GM19099 (cell line): Measurements from ENCODE around the gene PAGE1.

Experiments
- POLR2A ChIP-seq: IDR thresholded peaks from 3 replicates; pipeline ENCODE4 v1.6.1; 2011; ENCODE audit warnings: low read depth; ENCODE audit not compliant: insufficient read length; ENCODE audit errors: extremely low read depth

PAGE1 gene, protein sequence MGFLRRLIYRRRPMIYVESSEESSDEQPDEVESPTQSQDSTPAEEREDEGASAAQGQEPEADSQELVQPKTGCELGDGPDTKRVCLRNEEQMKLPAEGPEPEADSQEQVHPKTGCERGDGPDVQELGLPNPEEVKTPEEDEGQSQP

GRCh38 chrX:49695276-49696180 lies at the start of gene PAGE1:
Gene PAGE1 (minus strand): TSS chrX:49695984. CDS start chrX:49694770, 1,214 bp downstream.
- TF ChIP-seq POLR2A, result no peak

DNA sequence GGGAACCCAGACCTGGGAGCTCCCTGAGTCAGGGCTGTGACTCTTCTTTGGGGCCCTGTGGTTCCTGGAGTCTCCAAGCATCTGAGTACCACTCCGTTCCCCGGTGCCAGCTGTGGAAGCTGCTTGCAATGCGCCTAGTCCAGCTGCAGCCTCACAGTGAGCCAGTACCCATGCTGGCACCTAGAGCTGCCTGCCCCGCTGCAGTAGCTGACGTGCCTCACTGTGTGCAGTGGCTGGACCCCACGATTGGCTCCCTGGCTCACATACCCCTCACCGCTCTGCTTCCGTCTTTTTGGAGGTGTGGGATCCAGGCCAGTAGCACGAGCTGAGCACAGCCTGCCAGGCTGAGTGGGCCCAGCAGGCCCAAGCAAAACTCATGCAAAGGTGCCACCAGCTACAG lies 32.1 kb upstream of the PAGE1 start:
- TF ChIP-seq POLR2A, result no peak

- no peak for TF ChIP-seq POLR2A
Observed at GRCh38 chrX:49726966-49727365, 31.2 kb upstream of the PAGE1 start.

DNA sequence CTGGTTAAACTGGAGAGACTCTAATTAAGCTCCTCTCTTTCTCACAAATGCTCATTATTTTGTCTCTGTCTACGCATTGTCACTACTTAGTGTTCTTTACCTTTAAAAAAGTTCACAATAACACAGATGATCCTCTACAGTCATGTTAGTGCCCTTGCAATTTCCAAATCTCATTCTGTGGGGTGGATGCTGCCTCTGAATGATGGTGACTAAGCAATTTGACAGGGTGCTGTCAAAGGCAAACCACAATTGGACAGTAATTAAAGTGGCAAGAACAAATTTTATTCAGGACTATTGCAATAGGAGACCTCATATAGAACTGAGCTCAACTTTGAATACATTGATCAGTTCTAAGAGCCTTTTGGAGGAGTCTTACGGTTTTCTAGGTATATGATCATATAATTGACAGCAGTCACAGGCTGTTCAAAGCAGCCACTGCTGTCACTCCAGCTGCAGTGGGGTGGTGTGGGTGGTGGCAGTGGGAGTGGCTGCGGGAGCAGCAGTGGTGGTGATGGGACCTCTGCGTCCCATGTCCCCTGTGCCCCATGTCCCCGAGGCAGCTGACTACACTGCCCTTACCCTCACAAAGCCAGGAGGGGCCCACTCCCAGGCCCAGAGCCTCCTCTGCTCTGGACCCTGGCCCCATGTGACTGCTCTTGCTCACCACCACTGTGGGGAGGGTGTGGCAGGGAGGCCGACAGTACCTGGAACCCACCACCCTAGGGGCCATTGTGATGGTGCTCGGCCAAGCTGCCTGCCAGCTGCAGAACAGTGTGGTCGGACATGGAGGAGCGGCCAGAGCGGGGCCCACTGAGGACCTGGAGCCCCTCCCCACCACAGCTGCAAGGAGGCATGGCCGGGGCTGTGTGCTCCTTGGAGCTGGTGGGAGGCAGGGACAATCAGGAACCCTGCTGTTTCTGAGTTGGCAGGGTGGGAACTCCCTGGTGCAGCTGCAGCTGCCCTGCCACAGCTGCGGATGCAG lies 30.4 kb upstream of the PAGE1 start:
- no peak for TF ChIP-seq POLR2A

GRCh38 chrX:49725401-49725800 lies 29.6 kb upstream of the PAGE1 start:
- TF ChIP-seq POLR2A, result no peak

DNA sequence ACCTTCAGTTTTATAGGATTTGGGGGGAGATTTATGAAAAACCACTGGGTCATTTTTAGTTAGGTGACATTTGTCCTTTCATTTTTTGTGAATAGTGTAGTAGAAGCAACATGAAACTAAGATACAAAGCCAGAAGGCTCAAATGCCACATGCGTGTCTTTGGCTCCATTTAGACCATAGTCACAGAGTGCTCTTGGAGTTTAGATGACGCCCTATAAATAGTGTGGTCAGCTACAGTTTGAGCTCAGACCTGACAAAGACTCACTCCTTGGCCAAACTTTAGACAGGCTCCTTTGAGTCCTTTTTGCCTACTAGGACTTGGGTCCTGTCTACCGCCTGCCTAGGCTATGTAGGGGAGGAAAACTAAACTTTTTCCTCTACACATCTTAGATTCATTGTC lies 16.8 kb upstream of the PAGE1 start:
- no peak for TF ChIP-seq POLR2A

GRCh38 chrX:49710744-49711319 lies 15.0 kb upstream of the PAGE1 start:
- TF ChIP-seq POLR2A, result no peak

- no peak for TF ChIP-seq POLR2A
Observed at GRCh38 chrX:49704691-49705404, 9.1 kb upstream of the PAGE1 start.

DNA sequence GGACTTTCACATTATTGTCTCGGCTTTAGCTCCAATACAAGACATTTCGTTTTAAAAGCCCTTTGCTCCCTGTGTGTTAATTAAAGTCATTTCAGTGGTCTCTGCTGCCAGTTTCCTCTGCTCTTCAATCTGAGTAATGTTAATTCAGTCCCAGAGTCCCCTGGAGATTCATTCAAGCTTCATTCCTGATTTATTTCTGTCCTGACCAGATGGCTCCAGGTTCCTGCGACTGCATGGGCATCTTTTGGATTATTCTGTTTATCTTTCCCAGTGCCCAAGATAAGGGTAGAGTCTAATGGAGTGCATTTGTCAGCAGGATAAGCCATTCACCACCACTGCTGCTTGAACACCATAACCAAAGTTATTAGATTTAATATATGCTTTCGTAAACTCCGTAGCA lies 6.1 kb upstream of the PAGE1 start:
- no peak for TF ChIP-seq POLR2A

DNA sequence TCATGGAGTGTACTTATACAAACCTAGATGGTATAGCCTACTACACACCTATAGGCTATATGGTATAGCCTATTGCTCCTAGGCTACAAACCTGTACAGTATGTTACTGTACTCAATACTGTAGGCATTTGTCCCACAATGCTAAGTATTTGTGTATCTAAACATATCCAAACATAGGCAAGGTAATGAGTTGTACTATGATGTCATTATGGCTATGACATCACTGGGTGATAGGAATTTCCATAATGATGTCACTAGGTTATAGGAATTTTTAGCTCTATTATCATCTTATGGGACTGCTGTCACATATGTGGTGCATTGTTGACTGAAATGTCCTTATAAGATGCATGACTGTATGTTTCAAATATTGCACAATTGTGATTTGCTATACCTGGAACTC lies 5.5 kb upstream of the PAGE1 start:
- TF ChIP-seq POLR2A, result no peak

DNA sequence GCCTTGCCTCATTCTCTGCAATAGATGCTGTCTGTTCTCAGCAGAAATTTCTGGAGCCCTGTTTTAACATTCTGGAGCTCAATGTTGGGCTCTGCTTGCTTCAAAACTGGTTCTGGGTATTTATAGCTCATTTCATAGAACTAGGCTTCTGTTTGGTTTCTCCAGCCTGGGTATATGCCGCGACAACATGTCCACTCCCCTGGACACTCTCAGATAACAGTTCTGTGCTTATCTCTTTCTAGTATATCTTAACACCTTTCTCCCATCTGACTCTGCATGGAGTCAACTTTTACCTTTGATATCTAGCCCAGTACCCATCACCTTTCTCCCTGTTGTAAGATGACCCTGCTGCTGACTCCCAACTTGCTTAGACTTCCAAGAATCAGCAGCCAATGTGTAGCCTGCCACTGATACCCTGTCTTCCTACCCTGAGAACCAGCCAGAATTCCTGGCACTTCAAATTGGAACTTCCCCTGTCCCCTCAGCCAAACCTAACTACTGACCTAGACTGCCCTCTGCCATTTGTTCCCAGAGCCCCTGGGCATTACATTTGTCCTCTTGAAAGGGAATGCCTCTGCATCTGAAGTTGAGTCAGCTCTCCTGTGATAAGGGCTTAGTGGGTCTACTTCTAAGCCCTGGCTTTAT lies 20.6 kb downstream of the PAGE1 start:
- no peak for TF ChIP-seq POLR2A

- no peak for TF ChIP-seq POLR2A
Observed at GRCh38 chrX:49673394-49673793, 22.4 kb downstream of the PAGE1 start.

DNA sequence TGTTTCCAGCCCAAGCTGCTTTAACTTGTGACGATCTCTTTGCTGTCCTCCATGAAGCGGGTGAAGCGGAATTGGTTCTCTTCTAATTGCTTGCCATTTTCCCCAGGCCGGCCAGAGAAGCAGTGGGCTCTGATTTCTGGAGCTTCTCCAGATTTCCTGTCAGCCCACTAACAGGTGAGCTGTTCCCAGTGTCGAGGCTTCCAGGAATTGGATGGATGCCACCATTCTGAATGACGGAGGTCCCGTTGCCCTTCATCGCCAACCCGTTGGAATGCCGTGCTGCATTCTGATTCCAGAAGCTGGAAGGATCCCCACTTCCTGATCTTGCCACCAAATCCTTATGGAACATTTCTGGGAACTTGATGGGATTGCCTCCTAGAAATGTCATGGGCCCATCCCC lies 31.0 kb downstream of the PAGE1 start:
- TF ChIP-seq POLR2A, result no peak

- no peak for TF ChIP-seq POLR2A
Observed at GRCh38 chrX:49661881-49662280, 33.9 kb downstream of the PAGE1 start.
